GM19395 (cell line): ENCODE data around the gene RPS6KA1.

Experiments
- ATAC-seq: cut with Tn5 transposase; IDR thresholded peaks from one replicate; pipeline ENCODE4 v1.9.1; 2021; ENCODE audit warnings: mild to moderate bottlenecking, moderate library complexity; ENCODE audit not compliant: unreplicated experiment

Gene RPS6KA1

GRCh38 chr1:26530895-26531598, 1.5 kb downstream of the RPS6KA1 start:
- no peak for ATAC-seq

- no peak for ATAC-seq
Observed at GRCh38 chr1:26531651-26532131, 2.1 kb downstream of the RPS6KA1 start.

- no peak for ATAC-seq
Observed at GRCh38 chr1:26533951-26534509, 4.5 kb downstream of the RPS6KA1 start.

GRCh38 chr1:26535201-26535600, 5.6 kb downstream of the RPS6KA1 start:
- ATAC-seq, result no peak

- no peak for ATAC-seq
Observed at GRCh38 chr1:26536081-26536480, 6.5 kb downstream of the RPS6KA1 start.

GRCh38 chr1:26536521-26536920, 7.0 kb downstream of the RPS6KA1 start:
- no peak for ATAC-seq

- ATAC-seq, result no peak
Observed at GRCh38 chr1:26537951-26538352, 8.4 kb downstream of the RPS6KA1 start.

- ATAC-seq, result no peak
Observed at GRCh38 chr1:26538480-26539412, 9.2 kb downstream of the RPS6KA1 start.

- no peak for ATAC-seq
Observed at GRCh38 chr1:26539722-26540121, 10.2 kb downstream of the RPS6KA1 start.

- ATAC-seq, result no peak
Observed at GRCh38 chr1:26540351-26540750, 10.8 kb downstream of the RPS6KA1 start.

GRCh38 chr1:26541431-26541815, 11.9 kb downstream of the RPS6KA1 start:
- ATAC-seq, result no peak

GRCh38 chr1:26541816-26542711, 12.5 kb downstream of the RPS6KA1 start:
- peak; percentile 66 for ATAC-seq

- no peak for ATAC-seq
Observed at GRCh38 chr1:26542771-26543451, 13.3 kb downstream of the RPS6KA1 start.

- no peak for ATAC-seq
Observed at GRCh38 chr1:26543462-26543861, 13.9 kb downstream of the RPS6KA1 start.

- ATAC-seq, result no peak
Observed at GRCh38 chr1:26544126-26544525, 14.6 kb downstream of the RPS6KA1 start.

GRCh38 chr1:26545969-26546323, 16.4 kb downstream of the RPS6KA1 start:
- peak; percentile 4 for ATAC-seq

GRCh38 chr1:26546375-26546774, 16.8 kb downstream of the RPS6KA1 start:
- no peak for ATAC-seq

GRCh38 chr1:26546819-26547218, 17.3 kb downstream of the RPS6KA1 start:
- no peak for ATAC-seq

GRCh38 chr1:26548841-26549240, 19.3 kb downstream of the RPS6KA1 start:
- ATAC-seq, result no peak

- no peak for ATAC-seq
Observed at GRCh38 chr1:26550946-26551345, 21.4 kb downstream of the RPS6KA1 start.
